ENCODE results near the gene SLC35C1. TPM values are rescaled to one million over a fixed set of nuclear protein-coding genes. Genes with fewer than 3 reads are reported as not detected.
A peak's percentile ranks its signal among the peaks of the same experiment; 100 is the strongest.

SLC35C1 gene
- total and polyA plus RNA-seq, 9 of the 15 experiments (the other 6 are each of a cell fraction or from before 2014, with no cell fraction given), result 0.65 to 13.1 (median 2.4) TPM

DNA sequence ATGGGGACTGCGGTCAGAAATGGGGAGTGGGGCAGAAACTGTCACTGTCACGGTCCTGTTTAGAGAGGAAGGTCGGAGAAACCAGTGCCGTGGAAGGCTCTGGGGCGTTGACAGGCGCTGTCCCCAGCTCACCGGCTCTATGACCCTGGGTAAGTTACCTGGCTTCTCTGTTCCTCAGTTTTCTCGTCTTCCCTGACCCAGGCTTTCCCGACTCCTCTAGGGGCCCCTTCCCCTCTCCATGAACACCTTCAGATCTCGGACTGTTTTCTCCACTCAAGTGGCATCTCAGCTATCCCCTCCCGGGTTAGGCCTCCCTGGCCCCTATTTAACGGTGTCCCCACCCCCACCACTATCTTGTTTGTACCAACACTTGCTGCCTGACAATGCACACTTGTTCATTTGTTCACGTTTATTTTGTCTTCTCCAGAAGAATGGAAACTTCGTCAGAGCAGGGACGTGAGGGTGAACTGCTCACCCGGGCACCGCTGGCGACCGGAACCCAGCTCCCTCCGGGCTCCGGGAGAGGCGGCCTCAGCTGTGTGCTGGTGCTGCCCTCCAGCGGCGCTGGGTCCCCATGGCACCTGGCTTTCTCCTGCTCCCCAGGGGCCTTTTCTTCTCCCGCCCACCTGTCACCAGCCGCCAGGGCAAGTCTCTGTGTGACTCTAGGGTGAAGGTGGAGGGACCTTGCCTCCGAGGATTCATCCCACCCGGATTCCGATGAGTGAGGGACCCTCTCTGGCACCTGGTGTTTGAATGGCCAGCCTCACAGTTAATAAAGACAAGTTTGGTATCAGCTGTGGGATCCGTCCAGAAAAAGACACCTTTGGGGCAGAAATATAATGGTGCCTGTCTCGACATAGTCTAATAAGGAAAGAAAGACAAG lies 33.1 kb upstream of the SLC35C1 start (continued):
- TF ChIP-seq RBM17 (IDR thresholded peaks at IDR 0.05; ENCODE audit: borderline replicate concordance, low read depth, low read length) (no peak), MCM2 (IDR thresholded peaks at IDR 0.05; ENCODE audit: low read depth) (no peak), EWSR1 (IDR thresholded peaks at IDR 0.05; ENCODE audit: borderline replicate concordance, low read depth, partially characterized antibody) (no peak), CTBP1 (IDR thresholded peaks at IDR 0.05; ENCODE audit: borderline replicate concordance) (0 out of 2 replicates have a peak, but pooled peaks have one; percentile 20), SMC3 (conservative IDR thresholded peaks at IDR 0.05; ENCODE audit: insufficient read depth, low read depth, low read length) (peak; percentile 60), ZNF24 (IDR thresholded peaks at IDR 0.05) (no peak), ZKSCAN8 (CRISPR knock-in tag; IDR thresholded peaks at IDR 0.05) (no peak), STAT5B (CRISPR knock-in tag; IDR thresholded peaks at IDR 0.05) (no peak), GABPB1 (CRISPR knock-in tag; IDR thresholded peaks at IDR 0.05) (peak; percentile 64), ZNF764 (CRISPR knock-in tag; IDR thresholded peaks at IDR 0.05; ENCODE audit: low read depth) (no peak), ZNF146 (CRISPR knock-in tag; IDR thresholded peaks at IDR 0.05; ENCODE audit: unreplicated experiment) (no peak), YY1 (IDR thresholded peaks at IDR 0.05; ENCODE audit: borderline replicate concordance in 1 of 3, control insufficient read depth in 1 of 3, extremely low read depth in 1 of 3, insufficient read depth in 3 of 3, insufficient read length in 1 of 3, insufficient replicate concordance in 2 of 3, low read depth in 1 of 3, low read length in 2 of 3) (peak in 2 of 3 experiments; percentile 10 to 33)
- TF ChIP-seq, protein P1, sequence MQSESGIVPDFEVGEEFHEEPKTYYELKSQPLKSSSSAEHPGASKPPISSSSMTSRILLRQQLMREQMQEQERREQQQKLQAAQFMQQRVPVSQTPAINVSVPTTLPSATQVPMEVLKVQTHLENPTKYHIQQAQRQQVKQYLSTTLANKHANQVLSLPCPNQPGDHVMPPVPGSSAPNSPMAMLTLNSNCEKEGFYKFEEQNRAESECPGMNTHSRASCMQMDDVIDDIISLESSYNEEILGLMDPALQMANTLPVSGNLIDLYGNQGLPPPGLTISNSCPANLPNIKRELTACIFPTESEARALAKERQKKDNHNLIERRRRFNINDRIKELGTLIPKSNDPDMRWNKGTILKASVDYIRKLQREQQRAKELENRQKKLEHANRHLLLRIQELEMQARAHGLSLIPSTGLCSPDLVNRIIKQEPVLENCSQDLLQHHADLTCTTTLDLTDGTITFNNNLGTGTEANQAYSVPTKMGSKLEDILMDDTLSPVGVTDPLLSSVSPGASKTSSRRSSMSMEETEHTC (IDR thresholded peaks at IDR 0.05), result no peak
- TF ChIP-seq, protein P2, sequence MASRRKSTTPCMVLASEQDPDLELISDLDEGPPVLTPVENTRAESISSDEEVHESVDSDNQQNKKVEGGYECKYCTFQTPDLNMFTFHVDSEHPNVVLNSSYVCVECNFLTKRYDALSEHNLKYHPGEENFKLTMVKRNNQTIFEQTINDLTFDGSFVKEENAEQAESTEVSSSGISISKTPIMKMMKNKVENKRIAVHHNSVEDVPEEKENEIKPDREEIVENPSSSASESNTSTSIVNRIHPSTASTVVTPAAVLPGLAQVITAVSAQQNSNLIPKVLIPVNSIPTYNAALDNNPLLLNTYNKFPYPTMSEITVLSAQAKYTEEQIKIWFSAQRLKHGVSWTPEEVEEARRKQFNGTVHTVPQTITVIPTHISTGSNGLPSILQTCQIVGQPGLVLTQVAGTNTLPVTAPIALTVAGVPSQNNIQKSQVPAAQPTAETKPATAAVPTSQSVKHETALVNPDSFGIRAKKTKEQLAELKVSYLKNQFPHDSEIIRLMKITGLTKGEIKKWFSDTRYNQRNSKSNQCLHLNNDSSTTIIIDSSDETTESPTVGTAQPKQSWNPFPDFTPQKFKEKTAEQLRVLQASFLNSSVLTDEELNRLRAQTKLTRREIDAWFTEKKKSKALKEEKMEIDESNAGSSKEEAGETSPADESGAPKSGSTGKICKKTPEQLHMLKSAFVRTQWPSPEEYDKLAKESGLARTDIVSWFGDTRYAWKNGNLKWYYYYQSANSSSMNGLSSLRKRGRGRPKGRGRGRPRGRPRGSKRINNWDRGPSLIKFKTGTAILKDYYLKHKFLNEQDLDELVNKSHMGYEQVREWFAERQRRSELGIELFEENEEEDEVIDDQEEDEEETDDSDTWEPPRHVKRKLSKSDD (conservative IDR thresholded peaks at IDR 0.05; ENCODE audit: low read length), result no peak
- TF ChIP-seq, protein P3, sequence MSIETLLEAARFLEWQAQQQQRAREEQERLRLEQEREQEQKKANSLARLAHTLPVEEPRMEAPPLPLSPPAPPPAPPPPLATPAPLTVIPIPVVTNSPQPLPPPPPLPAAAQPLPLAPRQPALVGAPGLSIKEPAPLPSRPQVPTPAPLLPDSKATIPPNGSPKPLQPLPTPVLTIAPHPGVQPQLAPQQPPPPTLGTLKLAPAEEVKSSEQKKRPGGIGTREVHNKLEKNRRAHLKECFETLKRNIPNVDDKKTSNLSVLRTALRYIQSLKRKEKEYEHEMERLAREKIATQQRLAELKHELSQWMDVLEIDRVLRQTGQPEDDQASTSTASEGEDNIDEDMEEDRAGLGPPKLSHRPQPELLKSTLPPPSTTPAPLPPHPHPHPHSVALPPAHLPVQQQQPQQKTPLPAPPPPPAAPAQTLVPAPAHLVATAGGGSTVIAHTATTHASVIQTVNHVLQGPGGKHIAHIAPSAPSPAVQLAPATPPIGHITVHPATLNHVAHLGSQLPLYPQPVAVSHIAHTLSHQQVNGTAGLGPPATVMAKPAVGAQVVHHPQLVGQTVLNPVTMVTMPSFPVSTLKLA (conservative IDR thresholded peaks at IDR 0.05), result 0 out of 4 replicates have a peak, but pooled peaks of 1 of the 2 experiments have one; percentile 31
- TF ChIP-seq, protein P4, sequence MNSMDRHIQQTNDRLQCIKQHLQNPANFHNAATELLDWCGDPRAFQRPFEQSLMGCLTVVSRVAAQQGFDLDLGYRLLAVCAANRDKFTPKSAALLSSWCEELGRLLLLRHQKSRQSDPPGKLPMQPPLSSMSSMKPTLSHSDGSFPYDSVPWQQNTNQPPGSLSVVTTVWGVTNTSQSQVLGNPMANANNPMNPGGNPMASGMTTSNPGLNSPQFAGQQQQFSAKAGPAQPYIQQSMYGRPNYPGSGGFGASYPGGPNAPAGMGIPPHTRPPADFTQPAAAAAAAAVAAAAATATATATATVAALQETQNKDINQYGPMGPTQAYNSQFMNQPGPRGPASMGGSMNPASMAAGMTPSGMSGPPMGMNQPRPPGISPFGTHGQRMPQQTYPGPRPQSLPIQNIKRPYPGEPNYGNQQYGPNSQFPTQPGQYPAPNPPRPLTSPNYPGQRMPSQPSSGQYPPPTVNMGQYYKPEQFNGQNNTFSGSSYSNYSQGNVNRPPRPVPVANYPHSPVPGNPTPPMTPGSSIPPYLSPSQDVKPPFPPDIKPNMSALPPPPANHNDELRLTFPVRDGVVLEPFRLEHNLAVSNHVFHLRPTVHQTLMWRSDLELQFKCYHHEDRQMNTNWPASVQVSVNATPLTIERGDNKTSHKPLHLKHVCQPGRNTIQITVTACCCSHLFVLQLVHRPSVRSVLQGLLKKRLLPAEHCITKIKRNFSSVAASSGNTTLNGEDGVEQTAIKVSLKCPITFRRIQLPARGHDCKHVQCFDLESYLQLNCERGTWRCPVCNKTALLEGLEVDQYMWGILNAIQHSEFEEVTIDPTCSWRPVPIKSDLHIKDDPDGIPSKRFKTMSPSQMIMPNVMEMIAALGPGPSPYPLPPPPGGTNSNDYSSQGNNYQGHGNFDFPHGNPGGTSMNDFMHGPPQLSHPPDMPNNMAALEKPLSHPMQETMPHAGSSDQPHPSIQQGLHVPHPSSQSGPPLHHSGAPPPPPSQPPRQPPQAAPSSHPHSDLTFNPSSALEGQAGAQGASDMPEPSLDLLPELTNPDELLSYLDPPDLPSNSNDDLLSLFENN (IDR thresholded peaks at IDR 0.05; ENCODE audit: low read depth in 2 of 2, low read length in 2 of 2), result 0 out of 4 replicates have a peak, but pooled peaks of 1 of the 2 experiments have one; percentile 46

Data from K562 (cell line).